CD14-positive monocyte (primary cell): Measurements from ENCODE around the gene C1QTNF1. TPM values are rescaled to one million over a fixed set of nuclear protein-coding genes. Genes with fewer than 3 reads are reported as not detected.
A peak's percentile ranks its signal among the peaks of the same experiment; 100 is the strongest.

Experiments
- DNase-seq, 3 donors: peaks; one replicate each; pipeline ENCODE4 v3.0.0-alpha.2; 2011 to 2022
- H2AFZ ChIP-seq: 2 replicates; pipeline ENCODE4 v1.6.0; 2012; ENCODE audit warnings: mild to moderate bottlenecking, low read depth, low read length, inconsistent platforms; ENCODE audit not compliant: insufficient read depth, poor library complexity, severe bottlenecking
- H3K27ac ChIP-seq, 2 donors: 1 replicate in 1 of 2; 2 replicates in 1 of 2; pipeline ENCODE4 v1.5.1; 2012 to 2013; ENCODE audit warnings: low read length in 2 of 2, control low read depth in 1 of 2, inconsistent platforms in 1 of 2, low read depth in 1 of 2, mild to moderate bottlenecking in 1 of 2
- H3K27me3 ChIP-seq, 2 donors: one replicate each; pipeline versions ENCODE4 v1.6.0 to v1.6.1; 2011 to 2013; ENCODE audit warnings: low read length in 2 of 2; ENCODE audit not compliant: control insufficient read depth in 2 of 2, insufficient read depth in 2 of 2
- H3K36me3 ChIP-seq, 2 donors: replicated peaks in 1 of 2; 1 replicate in 1 of 2; 2 replicates in 1 of 2; pipeline versions ENCODE4 v1.5.1 to v1.6.1; 2012 to 2013; ENCODE audit warnings: low read length in 2 of 2, control low read depth in 1 of 2, inconsistent platforms in 1 of 2, mild to moderate bottlenecking in 1 of 2; ENCODE audit not compliant: insufficient read depth in 2 of 2, control insufficient read depth in 1 of 2
- H3K4me1 ChIP-seq, 2 donors: 1 replicate in 1 of 2; 2 replicates in 1 of 2; pipeline versions ENCODE4 v1.5.1 to v1.6.1; 2012 to 2013; ENCODE audit warnings: low read length in 2 of 2, control low read depth in 1 of 2, inconsistent platforms in 1 of 2, mild to moderate bottlenecking in 1 of 2, moderate library complexity in 1 of 2; ENCODE audit not compliant: insufficient read depth in 2 of 2, control insufficient read depth in 1 of 2
- H3K4me2 ChIP-seq: replicated peaks from 2 replicates; pipeline ENCODE3; 2012; ENCODE audit warnings: low read length, moderate library complexity, mild to moderate bottlenecking; ENCODE audit not compliant: poor library complexity, severe bottlenecking; ENCODE audit errors: extremely low read depth
- H3K4me3 ChIP-seq, 3 experiments: fragments of 200-600 bp in 1 of 3; sonication (generic) in 1 of 3; replicated peaks in 1 of 3; 1 replicate in 2 of 3; 2 replicates in 1 of 3; pipeline ENCODE4 v1.5.1; 2011 to 2013; ENCODE audit warnings: low read length in 3 of 3, mild to moderate bottlenecking in 3 of 3, control low read depth in 2 of 3, low read depth in 2 of 3, inconsistent platforms in 1 of 3, moderate library complexity in 1 of 3
- H3K79me2 ChIP-seq: 2 replicates; pipeline ENCODE4 v1.6.0; 2012; ENCODE audit warnings: mild to moderate bottlenecking, control low read depth, inconsistent platforms, low read length, moderate library complexity; ENCODE audit not compliant: insufficient read depth
- H3K9ac ChIP-seq: 2 replicates; pipeline ENCODE4 v1.6.0; 2017; ENCODE audit warnings: low read length, mild to moderate bottlenecking; ENCODE audit not compliant: insufficient read depth, poor library complexity, severe bottlenecking
- H3K9me3 ChIP-seq, 2 donors: replicated peaks in 1 of 2; 1 replicate in 1 of 2; 2 replicates in 1 of 2; pipeline versions ENCODE4 v1.5.1 to v1.6.1; 2012 to 2013; ENCODE audit warnings: low read length in 2 of 2, control low read depth in 1 of 2; ENCODE audit not compliant: control insufficient read depth in 1 of 2, insufficient read depth in 1 of 2
- H4K20me1 ChIP-seq: 2 replicates; pipeline ENCODE4 v1.6.0; 2012; ENCODE audit warnings: mild to moderate bottlenecking, low read length, control low read depth, moderate library complexity; ENCODE audit not compliant: insufficient read depth
- H3K27ac Mint-ChIP-seq, 7 donors: one replicate each; pipeline ENCODE4 v1.8.0; 2020; ENCODE audit warnings: mild to moderate bottlenecking in 7 of 7, mixed read lengths in 7 of 7, moderate library complexity in 6 of 7, inconsistent platforms in 2 of 7
- H3K27me3 Mint-ChIP-seq, 3 donors: one replicate each; pipeline ENCODE4 v1.8.0; 2021 to 2022; ENCODE audit warnings: low read depth in 3 of 3, mild to moderate bottlenecking in 3 of 3, mixed read lengths in 3 of 3, moderate library complexity in 3 of 3, inconsistent platforms in 1 of 3
- H3K36me3 Mint-ChIP-seq, 2 donors: one replicate each; pipeline ENCODE4 v1.8.0; 2020; ENCODE audit warnings: mixed read lengths in 2 of 2, inconsistent platforms in 1 of 2, mild to moderate bottlenecking in 1 of 2
- H3K4me1 Mint-ChIP-seq: one replicate; pipeline ENCODE4 v1.8.0; 2020; ENCODE audit warnings: mild to moderate bottlenecking, mixed read lengths
- H3K4me3 Mint-ChIP-seq, 2 donors: one replicate each; pipeline ENCODE4 v1.8.0; 2020; ENCODE audit warnings: mild to moderate bottlenecking in 2 of 2, mixed read lengths in 2 of 2, moderate library complexity in 1 of 2
- H3K9me3 Mint-ChIP-seq, 7 donors: one replicate each; pipeline ENCODE4 v1.8.0; 2020 to 2022; ENCODE audit warnings: mixed read lengths in 7 of 7, mild to moderate bottlenecking in 6 of 7, moderate library complexity in 6 of 7, inconsistent platforms in 2 of 7
- WGBS: methylation state at CpG from one replicate; pipeline ENCODE4 v1.1.5; 2013; ENCODE audit warnings: missing lambda C conversion rate; ENCODE audit not compliant: insufficient coverage; 5-methylcytosine and 5-hydroxymethylcytosine counted together
- intact Hi-C, 2 donors: fragments of 100-400 bp; cut with micrococcal nuclease; formaldehyde crosslinking; loops; one replicate each; pipeline versions ENCODE4 v1.15.0 to v1.15.1; 2023
- polyA plus RNA-seq, 3 donors: library from polyadenylated mRNA; depleted of rRNA in 1 of 3; unstranded in 2 of 3; stranded (reverse) in 1 of 3; fragments of 300-500 nt in 2 of 3; fragments of >200 nt in 1 of 3; fragmentation: Illumina TruSeq in 2 of 3; gene quantifications; 1 replicate in 2 of 3; 2 replicates in 1 of 3; pipeline ENCODE4 v1.2.3, GENCODE V29; 2012 to 2021
- TF ChIP-seq, protein P1 (sequence below): fragments of 200-600 bp; IDR thresholded peaks from one replicate; pipeline ENCODE4 v1.8.0; 2022; ENCODE audit warnings: antibody characterized with exemption, mild to moderate bottlenecking

The C1QTNF1 gene
- polyA plus RNA-seq, 3 donors: not detected

DNA sequence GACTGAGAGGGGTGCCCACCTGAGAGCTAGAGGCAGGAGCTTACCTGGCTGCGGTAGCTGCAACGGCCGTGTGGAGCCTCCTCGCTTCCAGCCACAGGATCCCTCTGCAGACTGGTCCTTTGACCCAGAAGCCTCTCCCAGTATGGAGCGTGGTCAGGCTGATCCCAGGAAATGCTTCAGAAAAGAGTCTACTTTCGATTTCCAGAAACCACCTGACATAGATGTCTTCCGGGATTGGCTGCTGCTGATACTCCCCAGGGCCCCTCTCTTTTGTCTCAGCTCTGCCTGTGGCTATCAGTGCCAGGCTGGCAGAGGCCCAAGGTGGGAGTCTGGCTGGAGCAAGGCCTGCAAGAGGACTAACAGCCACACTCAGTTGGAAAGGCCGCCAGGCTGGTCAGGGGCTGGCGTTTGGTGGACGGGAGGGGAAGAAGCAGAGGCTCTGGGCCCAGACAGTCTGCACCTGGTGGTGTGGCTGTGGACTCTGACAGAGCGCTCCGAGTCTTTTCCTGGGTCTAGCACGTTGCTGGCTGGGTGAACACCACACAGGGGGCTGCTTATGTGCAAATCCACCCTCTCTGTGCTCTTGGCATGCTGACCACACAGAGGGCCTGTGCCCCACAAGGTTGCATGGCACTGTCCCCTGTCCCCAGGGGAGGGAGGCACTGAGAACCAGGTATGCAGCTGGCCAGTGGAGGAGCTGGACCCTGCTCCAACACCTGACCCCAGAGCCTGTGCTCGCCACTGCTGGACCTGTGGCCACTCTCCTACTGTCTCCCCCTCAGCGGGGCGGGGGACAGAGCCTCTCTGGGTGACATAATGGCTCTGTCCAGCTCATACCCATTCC, 44.0 kb upstream of the C1QTNF1 start, which contains the start of gene LGALS3BP:
LGALS3BP (minus strand) TSS at position 144 of the 844 bp plus-strand sequence. CDS start 2,732 bp downstream, outside the sequence.
- H3K9me3 ChIP-seq: no peaks in the 10 kb centered on the region
- no peak within 1 kb of the TSS for H3K4me2 ChIP-seq
- no peaks in the 10 kb centered on the region for H3K27me3 ChIP-seq
- Mint-ChIP-seq H3K27ac (peak within 1 kb of the TSS in 1 of 7 donors; percentile 15), H3K9me3 (no peaks in the 10 kb centered on the region), H3K4me1 (peaks cover 22% of the 10 kb centered on the region), H3K27me3 (peaks cover 0 to 2% (median 0%) of the 10 kb centered on the region in 3 donors), H3K4me3 (peak within 1 kb of the TSS; percentile 30 to 47), H3K36me3 (no peaks in the 10 kb centered on the region)
- no peaks in the 10 kb centered on the region for H4K20me1 ChIP-seq
- peak in 1 of 3 donors; percentile 23 for DNase-seq
- H3K4me1 ChIP-seq: peaks cover 13 to 20% of the 10 kb centered on the region in 2 donors
- TF ChIP-seq, protein P1, sequence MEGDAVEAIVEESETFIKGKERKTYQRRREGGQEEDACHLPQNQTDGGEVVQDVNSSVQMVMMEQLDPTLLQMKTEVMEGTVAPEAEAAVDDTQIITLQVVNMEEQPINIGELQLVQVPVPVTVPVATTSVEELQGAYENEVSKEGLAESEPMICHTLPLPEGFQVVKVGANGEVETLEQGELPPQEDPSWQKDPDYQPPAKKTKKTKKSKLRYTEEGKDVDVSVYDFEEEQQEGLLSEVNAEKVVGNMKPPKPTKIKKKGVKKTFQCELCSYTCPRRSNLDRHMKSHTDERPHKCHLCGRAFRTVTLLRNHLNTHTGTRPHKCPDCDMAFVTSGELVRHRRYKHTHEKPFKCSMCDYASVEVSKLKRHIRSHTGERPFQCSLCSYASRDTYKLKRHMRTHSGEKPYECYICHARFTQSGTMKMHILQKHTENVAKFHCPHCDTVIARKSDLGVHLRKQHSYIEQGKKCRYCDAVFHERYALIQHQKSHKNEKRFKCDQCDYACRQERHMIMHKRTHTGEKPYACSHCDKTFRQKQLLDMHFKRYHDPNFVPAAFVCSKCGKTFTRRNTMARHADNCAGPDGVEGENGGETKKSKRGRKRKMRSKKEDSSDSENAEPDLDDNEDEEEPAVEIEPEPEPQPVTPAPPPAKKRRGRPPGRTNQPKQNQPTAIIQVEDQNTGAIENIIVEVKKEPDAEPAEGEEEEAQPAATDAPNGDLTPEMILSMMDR: no peak
- H3K79me2 ChIP-seq: no peaks in the 10 kb centered on the region
- no peaks in the 10 kb centered on the region for H3K36me3 ChIP-seq
- no peak within 1 kb of the TSS for H3K4me3 ChIP-seq
- peak within 1 kb of the TSS; percentile 54 for H2AFZ ChIP-seq
- 75% methylated on average over 16 of the region's 16 CpGs for WGBS
- no peak within 1 kb of the TSS for H3K9ac ChIP-seq
- intact Hi-C loops: loop anchor here in 1 of 2 donors (10.0 kb wide), 1 partner anchor 135 kb away; the partner anchor contains the start of gene USP36
- no peak within 1 kb of the TSS for H3K27ac ChIP-seq

DNA sequence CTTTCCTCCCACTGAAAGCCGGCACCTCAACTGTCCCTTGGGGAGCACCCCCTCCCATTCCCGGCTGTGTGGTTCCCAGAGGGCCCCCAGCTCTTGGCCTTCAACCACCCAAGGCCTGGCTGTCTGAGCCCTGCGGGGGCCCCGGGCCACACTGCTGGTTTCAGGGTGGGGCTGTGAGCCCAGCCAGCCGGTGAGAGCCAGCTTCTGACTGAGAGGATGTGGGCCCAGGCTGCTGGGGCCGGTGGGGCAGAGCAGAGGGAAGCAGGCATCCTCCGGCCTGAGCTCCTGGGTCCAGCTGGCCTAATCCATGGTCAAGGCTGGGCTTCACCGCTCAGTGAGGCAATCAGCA, 43.4 kb upstream of the C1QTNF1 start:
- intact Hi-C loops: no loop called here
- Histone ChIP-seq H3K36me3 (no peaks in the 10 kb centered on the region), H4K20me1 (no peaks in the 10 kb centered on the region), H2AFZ (no peak overlapping the region), H3K9me3 (no peaks in the 10 kb centered on the region), H3K27me3 (no peaks in the 10 kb centered on the region), H3K4me2 (no peak overlapping the region), H3K9ac (no peak overlapping the region), H3K4me3 (no peak overlapping the region), H3K4me1 (peaks cover 15 to 26% of the 10 kb centered on the region in 2 donors), H3K27ac (no peak overlapping the region), H3K79me2 (no peaks in the 10 kb centered on the region)
- Mint-ChIP-seq H3K36me3 (no peaks in the 10 kb centered on the region), H3K4me3 (no peak overlapping the region), H3K4me1 (peaks cover 22% of the 10 kb centered on the region), H3K27me3 (peaks cover 0 to 2% (median 0%) of the 10 kb centered on the region in 3 donors), H3K9me3 (no peaks in the 10 kb centered on the region), H3K27ac (no peak overlapping the region)
- WGBS: 73% methylated on average over 7 of the region's 8 CpGs
- DNase-seq: no peak
- TF ChIP-seq, protein P1: no peak
